CD4-positive, alpha-beta T cell (primary cell): ENCODE results near the gene ANKRD39. TPM values are rescaled to one million over a fixed set of nuclear protein-coding genes. Genes with fewer than 3 reads are reported as not detected.

Source experiments
- ATAC-seq: fragments of 200-7000 bp; cut with Tn5 transposase; one replicate; pipeline ENCODE4 v1.10.0; 2022; ENCODE audit warnings: mild to moderate bottlenecking; ENCODE audit not compliant: poor library complexity
- CTCF ChIA-PET: fragments of 350-600 bp; sonication (Branson Sonifier 250); formaldehyde crosslinking; loops from one replicate; lab custom pipeline; 2021; ENCODE audit warnings: antibody characterized with exemption, inconsistent platforms; lab: Charles Lee
- POLR2A ChIA-PET: fragments of 350-600 bp; sonication (Branson Sonifier 250); formaldehyde crosslinking; loops from one replicate; lab custom pipeline; 2021; ENCODE audit warnings: antibody characterized with exemption, inconsistent platforms; lab: Charles Lee
- DNase-seq, 14 experiments: peaks; one replicate each; pipeline ENCODE4 v3.0.0-alpha.2; 2013 to 2020; ENCODE audit warnings: mixed read lengths in 2 of 14
- H3K27ac ChIP-seq, 2 donors: one replicate each; pipeline versions ENCODE4 v1.5.1 to v1.7.0; 2013; ENCODE audit warnings: low read length in 2 of 2, low read depth in 1 of 2, mild to moderate bottlenecking in 1 of 2
- H3K27me3 ChIP-seq, 2 experiments: 1 replicate in 1 of 2; 2 replicates in 1 of 2; pipeline versions ENCODE4 v1.6.1 to v1.7.0; 2013; ENCODE audit warnings: low read length in 2 of 2, control low read depth in 1 of 2, mild to moderate bottlenecking in 1 of 2, moderate library complexity in 1 of 2; ENCODE audit not compliant: insufficient read depth in 2 of 2, control insufficient read depth in 1 of 2
- H3K36me3 ChIP-seq: one replicate; pipeline ENCODE4 v1.6.1; 2013; ENCODE audit warnings: low read length, control low read depth; ENCODE audit not compliant: insufficient read depth
- H3K4me1 ChIP-seq: one replicate; pipeline ENCODE4 v1.6.1; 2013; ENCODE audit warnings: low read length, control low read depth; ENCODE audit not compliant: insufficient read depth
- H3K4me3 ChIP-seq: one replicate; pipeline ENCODE4 v1.5.1; 2013; ENCODE audit warnings: mild to moderate bottlenecking, low read length, moderate library complexity
- H3K9me3 ChIP-seq, 2 experiments: 1 replicate in 1 of 2; 2 replicates in 1 of 2; pipeline versions ENCODE4 v1.6.1 to v1.7.0; 2013; ENCODE audit warnings: low read length in 2 of 2, mild to moderate bottlenecking in 2 of 2, control low read depth in 1 of 2, moderate library complexity in 1 of 2; ENCODE audit not compliant: control insufficient read depth in 1 of 2, insufficient read depth in 1 of 2
- H3K27ac Mint-ChIP-seq: one replicate; pipeline ENCODE4 v1.8.0; 2020; ENCODE audit warnings: mixed read lengths
- H3K27me3 Mint-ChIP-seq: one replicate; pipeline ENCODE4 v1.8.0; 2021; ENCODE audit warnings: mixed read lengths
- H3K36me3 Mint-ChIP-seq: one replicate; pipeline ENCODE4 v1.8.0; 2021; ENCODE audit warnings: low read depth, mixed read lengths
- H3K4me1 Mint-ChIP-seq: one replicate; pipeline ENCODE4 v1.8.0; 2021; ENCODE audit warnings: low read depth, mixed read lengths
- H3K4me3 Mint-ChIP-seq: one replicate; pipeline ENCODE4 v1.8.0; 2020; ENCODE audit warnings: mild to moderate bottlenecking, mixed read lengths
- H3K9me3 Mint-ChIP-seq: one replicate; pipeline ENCODE4 v1.8.0; 2020; ENCODE audit warnings: mixed read lengths
- CTCF ChIP-seq: fragments of 200-600 bp; IDR thresholded peaks from one replicate; pipeline ENCODE4 v1.8.0; 2022; ENCODE audit warnings: antibody characterized with exemption, mild to moderate bottlenecking
- intact Hi-C, 2 experiments: fragments of 100-400 bp; cut with DNase I in 1 of 2; cut with micrococcal nuclease in 1 of 2; formaldehyde crosslinking; loops; one replicate each; pipeline versions ENCODE4 v1.15.1 to v1.9.0; 2023 to 2025; cut with DNase I, micrococcal nuclease
- total RNA-seq, 174 experiments: library from RNA in 2 of 174; stranded (reverse) in 2 of 174; gene quantifications; one replicate each; pipeline ENCODE4 v1.2.3 and lab custom pipeline; 2021 to 2026

Gene ANKRD39
- total RNA-seq, 2 experiments from 2014 or later, result 17.2 to 18.3 TPM

GRCh38 chr2:96881349-96882195 is 23.8 kb upstream of the ANKRD39 start:
- Mint-ChIP-seq H3K36me3 (no peaks in the 10 kb centered on the region), H3K4me3 (no peak overlapping the region), H3K9me3 (no peaks in the 10 kb centered on the region), H3K27ac (no peak overlapping the region), H3K27me3 (no peaks in the 10 kb centered on the region), H3K4me1 (peaks cover 4% of the 10 kb centered on the region)
- Histone ChIP-seq H3K27me3 (no peaks in the 10 kb centered on the region), H3K9me3 (no peaks in the 10 kb centered on the region), H3K27ac (no peak overlapping the region), H3K4me1 (no peaks in the 10 kb centered on the region), H3K36me3 (no peaks in the 10 kb centered on the region), H3K4me3 (no peak overlapping the region)
- intact Hi-C loops, result no loop called here
- no peak for TF ChIP-seq CTCF
- DNase-seq, result no peak
- ATAC-seq, result no peak
- CTCF ChIA-PET, result no interaction called here
- POLR2A ChIA-PET, result interaction anchor here (1.5 kb wide), 1 partner anchor 10 kb away, joined by 4 read pairs; no protein-coding TSS in a partner anchor

GRCh38 chr2:96880891-96881273 is 23.1 kb upstream of the ANKRD39 start:
- no peaks in the 10 kb centered on the region for H3K4me1 ChIP-seq
- intact Hi-C loops, result no loop called here
- no peaks in the 10 kb centered on the region for H3K36me3 ChIP-seq
- ChIA-PET CTCF (no interaction called here), POLR2A (interaction anchor here (1.5 kb wide), 1 partner anchor 11 kb away, joined by 4 read pairs; no protein-coding TSS in a partner anchor)
- DNase-seq (no peak), ATAC-seq (no peak)
- H3K36me3 Mint-ChIP-seq, result no peaks in the 10 kb centered on the region
- no peak overlapping the region for H3K4me3 ChIP-seq
- no peaks in the 10 kb centered on the region for H3K27me3 Mint-ChIP-seq
- no peak overlapping the region for H3K27ac Mint-ChIP-seq
- H3K9me3 ChIP-seq, result no peaks in the 10 kb centered on the region
- no peaks in the 10 kb centered on the region for H3K27me3 ChIP-seq
- peaks cover 1% of the 10 kb centered on the region for H3K4me1 Mint-ChIP-seq
- H3K4me3 Mint-ChIP-seq, result no peak overlapping the region
- no peak overlapping the region for H3K27ac ChIP-seq
- no peaks in the 10 kb centered on the region for H3K9me3 Mint-ChIP-seq
- no peak for TF ChIP-seq CTCF

- ATAC-seq, result no peak
- intact Hi-C loops, result no loop called here
These were observed 21.8 kb upstream of the ANKRD39 start for GRCh38 chr2:96879545-96880040.

More at GRCh38 chr2:96879545-96880040, 21.8 kb upstream of the ANKRD39 start:
- no peaks in the 10 kb centered on the region for H3K36me3 Mint-ChIP-seq
- H3K27ac ChIP-seq, result no peak overlapping the region
- DNase-seq, result no peak
- no peaks in the 10 kb centered on the region for H3K9me3 Mint-ChIP-seq
- H3K4me1 ChIP-seq, result peaks cover 1% of the 10 kb centered on the region
- CTCF ChIA-PET, result no interaction called here
- no peak for TF ChIP-seq CTCF
- H3K4me3 ChIP-seq, result no peak overlapping the region
- H3K4me1 Mint-ChIP-seq, result peaks cover 14% of the 10 kb centered on the region
- POLR2A ChIA-PET, result interaction anchor here (1.1 kb wide), 1 partner anchor 9 kb away, joined by 4 read pairs; no protein-coding TSS in a partner anchor
- H3K27me3 ChIP-seq, result no peaks in the 10 kb centered on the region
- H3K27me3 Mint-ChIP-seq, result no peaks in the 10 kb centered on the region
- H3K4me3 Mint-ChIP-seq, result no peak overlapping the region
- no peaks in the 10 kb centered on the region for H3K9me3 ChIP-seq
- no peaks in the 10 kb centered on the region for H3K36me3 ChIP-seq
- no peak overlapping the region for H3K27ac Mint-ChIP-seq
